ENCODE results near the gene AGAP1.

DNA sequence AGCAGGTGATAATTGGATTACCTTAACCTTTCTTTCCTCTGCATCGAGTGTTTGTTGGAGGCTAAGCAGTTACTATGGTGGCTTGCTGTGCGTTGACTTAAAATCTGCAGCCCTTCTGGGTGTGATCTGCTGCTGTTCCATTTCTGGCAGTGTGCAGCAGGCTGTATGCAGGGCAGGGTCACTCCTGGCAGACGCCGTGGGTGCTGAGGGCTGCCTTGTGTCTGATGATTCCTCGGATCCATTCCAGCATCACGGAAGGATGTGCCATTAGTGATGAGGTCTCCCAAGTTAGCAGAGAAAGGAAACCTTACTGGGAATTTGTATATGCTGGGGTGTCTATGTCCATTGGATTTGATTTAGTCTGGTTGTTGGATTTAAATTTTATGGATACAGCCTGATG is 310.8 kb downstream of the AGAP1 start:
- no peak for TF ChIP-seq POLR2A (IDR thresholded peaks at IDR 0.05)
- TF ChIP-seq, protein P1, sequence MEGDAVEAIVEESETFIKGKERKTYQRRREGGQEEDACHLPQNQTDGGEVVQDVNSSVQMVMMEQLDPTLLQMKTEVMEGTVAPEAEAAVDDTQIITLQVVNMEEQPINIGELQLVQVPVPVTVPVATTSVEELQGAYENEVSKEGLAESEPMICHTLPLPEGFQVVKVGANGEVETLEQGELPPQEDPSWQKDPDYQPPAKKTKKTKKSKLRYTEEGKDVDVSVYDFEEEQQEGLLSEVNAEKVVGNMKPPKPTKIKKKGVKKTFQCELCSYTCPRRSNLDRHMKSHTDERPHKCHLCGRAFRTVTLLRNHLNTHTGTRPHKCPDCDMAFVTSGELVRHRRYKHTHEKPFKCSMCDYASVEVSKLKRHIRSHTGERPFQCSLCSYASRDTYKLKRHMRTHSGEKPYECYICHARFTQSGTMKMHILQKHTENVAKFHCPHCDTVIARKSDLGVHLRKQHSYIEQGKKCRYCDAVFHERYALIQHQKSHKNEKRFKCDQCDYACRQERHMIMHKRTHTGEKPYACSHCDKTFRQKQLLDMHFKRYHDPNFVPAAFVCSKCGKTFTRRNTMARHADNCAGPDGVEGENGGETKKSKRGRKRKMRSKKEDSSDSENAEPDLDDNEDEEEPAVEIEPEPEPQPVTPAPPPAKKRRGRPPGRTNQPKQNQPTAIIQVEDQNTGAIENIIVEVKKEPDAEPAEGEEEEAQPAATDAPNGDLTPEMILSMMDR (IDR thresholded peaks at IDR 0.05): no peak

Measured in vagina (tissue), 2 donors.